ENCODE results near the gene CYP3A5.
"Not testable (repeated sequence)": the region's sequence is repeated elsewhere in the genome, so short reads cannot be mapped to it uniquely, and the experiment has no call there.

The CYP3A5 gene

DNA sequence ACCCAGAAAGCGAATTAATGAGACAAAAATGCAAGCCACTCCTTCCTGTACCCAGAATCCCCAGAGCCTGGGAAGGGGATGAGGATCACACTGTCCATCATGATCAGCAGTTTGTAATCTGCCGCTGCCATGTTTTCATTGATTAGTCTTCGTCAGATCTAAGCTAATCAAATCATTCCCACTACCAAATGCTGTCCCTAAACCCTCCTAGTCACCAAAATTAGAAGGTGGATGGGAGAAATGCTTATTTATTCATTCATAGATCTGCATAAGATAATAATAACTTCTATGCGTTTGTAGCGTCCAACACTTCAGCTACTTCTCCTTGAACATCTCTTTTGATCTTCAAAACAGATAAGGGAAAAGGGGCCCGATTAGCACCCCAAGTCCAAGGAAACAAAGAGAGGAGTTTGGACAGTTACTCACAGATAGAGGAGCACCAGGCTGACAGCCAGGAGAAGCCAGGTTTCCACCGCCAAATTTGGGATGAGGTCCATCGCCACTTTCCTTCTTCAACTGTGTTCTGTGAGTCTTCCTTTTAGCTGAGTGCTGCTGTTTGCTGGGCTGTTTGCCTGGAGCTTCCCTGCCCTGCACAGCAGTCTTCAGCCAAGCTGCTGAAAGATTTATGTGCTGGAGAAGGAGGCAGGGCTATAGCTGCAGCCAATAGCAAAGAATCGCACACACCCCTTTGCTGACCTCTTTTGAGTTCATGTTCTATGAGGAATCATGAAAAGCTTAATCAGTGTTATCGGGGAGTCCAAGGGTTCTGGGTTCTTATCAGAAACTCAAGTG is at the start of gene CYP3A5:
Gene CYP3A5, minus strand, starts transcription at position 597 of the 792 bp plus-strand sequence. Its CDS starts 100 bp downstream, at position 497.
- DNase-seq: no peak

DNA sequence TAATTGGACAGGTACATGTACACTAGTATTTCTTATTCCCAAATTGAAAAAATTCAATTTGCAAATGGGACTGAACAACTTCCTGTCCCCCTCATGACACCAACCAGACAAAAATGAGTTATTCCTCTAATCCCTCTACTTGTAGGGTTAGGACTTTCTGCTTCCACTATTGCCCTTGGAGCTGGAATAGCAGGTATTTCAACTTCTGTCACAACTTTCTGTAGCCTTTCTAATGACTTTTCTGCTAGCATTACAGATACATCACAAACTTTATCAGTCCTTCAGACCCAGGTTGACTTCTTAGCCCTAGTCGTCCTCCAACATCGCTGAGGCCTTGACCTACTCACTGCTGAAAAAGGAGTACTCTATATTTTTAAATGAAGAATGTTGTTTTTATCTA is 48.8 kb upstream of the CYP3A5 start:
- DNase-seq: no peak

DNA sequence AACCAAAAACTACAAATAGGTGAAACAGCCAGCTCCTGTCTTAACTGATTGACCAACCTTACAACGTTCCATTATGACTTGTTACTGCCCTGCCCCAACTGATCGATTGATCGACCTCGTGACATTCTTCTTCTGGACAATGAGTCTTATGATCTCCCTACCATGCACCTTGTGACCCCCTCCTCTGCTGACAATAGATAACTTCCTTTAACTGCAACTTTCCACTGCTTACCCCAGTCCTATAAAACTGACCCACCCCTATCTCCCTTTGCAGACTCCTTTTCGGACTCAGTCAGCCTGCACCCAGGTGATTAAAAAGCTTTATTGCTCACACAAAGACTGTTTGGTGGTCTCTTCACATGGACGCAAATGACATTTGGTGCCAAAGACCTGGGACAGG is 43.4 kb upstream of the CYP3A5 start:
- DNase-seq: not testable (repeated sequence)

DNA sequence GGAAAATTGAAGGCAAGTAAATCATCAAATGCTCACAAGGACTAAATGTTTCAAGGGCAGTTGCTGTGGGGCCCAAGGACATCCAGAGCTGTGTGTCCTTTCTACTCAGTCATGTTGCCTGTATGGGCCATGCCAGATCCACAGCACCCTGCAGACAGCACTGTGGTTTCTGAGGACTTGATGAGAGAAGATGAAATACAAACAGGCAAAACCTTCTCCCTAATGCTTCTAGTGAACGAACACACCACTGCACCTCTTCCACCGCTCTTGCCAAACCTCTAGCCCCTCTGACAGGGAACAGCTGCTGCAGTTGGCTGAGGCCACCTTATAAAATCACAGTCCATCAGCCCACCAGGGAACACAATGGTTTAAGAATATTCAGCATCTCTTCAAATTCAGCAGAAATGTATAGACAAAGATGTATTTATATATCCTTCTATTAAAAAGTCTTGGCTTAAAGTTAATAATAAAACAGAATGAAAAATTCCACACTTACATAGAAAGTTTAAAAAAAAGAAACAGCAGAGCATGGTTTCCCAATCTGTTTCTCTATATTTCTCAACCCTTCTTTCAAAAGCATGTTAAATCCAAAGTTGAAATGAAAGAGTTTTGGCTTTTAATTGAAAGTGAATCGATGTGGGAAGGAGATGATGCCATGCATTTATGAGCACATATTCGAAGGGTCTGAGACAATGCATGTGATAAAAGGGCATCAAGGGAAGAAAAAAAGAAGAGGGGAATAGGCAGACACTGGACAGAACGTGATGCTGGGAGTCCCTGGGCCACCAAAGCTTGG is 41.2 kb upstream of the CYP3A5 start:
- no peak for DNase-seq

DNA sequence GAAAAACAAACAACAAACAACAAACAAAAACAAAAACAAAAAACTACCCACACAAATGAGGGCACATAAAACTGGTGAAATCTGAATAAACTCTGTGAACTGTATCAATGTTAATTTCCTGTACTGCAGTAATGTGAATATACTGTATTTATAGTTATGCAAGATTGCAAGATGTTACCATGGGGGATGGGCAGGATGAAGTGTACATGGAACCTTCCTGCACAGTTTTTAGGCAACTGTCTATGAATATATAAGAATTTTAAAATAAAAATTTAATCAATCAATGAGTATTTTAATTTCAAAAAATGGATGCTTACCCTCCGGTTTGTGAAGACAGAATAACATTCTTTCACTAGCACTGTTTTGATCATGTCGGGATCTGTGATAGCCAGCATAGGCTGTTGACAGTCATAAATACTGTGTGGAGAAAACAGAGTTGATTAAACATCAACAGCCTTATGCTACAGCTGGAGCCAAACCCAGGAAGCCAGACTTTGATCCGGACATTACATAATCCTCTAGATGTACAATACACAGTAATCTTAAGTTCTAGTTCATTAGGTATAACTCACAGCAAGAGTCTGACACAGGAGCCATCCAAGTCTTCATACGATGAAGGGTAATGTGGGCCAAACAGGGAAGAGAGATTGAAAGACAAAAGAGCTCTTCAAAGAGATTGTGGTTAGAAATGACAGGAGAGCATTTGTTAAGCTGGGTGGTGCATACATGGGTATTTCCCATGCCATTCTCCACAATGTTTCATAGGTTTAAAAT is 40.4 kb upstream of the CYP3A5 start:
- no peak for DNase-seq

DNA sequence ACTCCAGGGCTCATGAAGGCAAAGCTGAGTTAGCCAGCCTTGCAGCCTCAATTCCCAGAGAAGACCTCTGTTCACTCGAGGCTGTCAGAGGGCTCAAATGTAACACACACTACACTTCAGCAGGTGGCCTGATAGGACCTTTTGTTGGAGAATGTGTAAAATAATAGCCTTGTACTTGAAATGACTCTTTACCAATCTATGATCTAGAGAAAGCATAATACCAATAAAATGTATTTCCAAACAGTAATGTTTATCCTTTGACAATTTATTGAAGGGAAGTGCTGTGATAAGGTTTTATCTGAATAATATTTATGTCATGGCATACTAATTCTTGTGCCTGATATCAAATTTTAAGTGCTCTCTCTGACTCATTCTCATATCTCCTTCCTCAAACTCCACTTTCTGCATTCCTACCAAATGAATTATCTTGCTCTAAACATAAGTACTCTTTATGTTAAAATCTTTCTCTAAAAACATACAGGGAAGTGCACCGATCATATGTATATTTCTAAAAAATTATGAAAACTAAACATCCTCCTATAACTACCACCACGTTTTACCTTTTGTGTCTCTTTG is 34.3 kb upstream of the CYP3A5 start:
- DNase-seq: no peak

DNA sequence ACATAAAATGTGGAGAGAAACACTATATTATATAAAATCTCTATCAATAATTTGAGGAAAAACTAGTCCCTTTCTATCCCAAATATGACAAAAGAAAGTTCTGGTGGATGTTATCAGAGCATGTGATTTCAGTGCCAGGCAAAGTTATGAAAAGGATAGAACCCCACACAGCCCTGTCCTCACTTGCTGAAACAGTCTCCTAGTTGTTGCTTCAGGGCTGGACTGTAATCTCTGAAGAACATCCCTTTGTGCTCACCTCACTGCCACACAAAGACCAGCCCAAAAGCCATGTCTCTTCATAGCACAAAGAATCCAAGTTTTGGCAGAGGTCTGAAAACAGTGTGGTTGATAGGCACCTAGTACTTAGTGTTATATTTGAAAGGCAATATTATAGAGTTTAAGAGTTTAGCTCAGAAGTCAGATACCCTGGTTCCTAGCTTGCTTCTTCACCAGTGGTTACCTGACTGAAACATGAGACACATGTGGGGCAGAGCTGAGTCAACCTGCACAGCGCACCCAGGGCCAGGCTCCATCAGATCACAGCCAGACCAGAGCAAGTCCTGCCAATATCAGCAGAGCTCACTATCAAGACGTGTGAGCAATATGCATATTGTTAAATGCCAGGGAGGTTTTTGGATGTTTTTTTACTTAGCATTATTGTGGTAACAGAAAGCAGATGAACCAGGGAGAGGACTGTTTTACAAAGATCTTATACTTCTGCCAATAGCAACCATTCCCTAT is 30.2 kb upstream of the CYP3A5 start:
- DNase-seq: no peak

GRCh38 chr7:99709260-99709659 is 29.5 kb upstream of the CYP3A5 start:
- DNase-seq: no peak

DNA sequence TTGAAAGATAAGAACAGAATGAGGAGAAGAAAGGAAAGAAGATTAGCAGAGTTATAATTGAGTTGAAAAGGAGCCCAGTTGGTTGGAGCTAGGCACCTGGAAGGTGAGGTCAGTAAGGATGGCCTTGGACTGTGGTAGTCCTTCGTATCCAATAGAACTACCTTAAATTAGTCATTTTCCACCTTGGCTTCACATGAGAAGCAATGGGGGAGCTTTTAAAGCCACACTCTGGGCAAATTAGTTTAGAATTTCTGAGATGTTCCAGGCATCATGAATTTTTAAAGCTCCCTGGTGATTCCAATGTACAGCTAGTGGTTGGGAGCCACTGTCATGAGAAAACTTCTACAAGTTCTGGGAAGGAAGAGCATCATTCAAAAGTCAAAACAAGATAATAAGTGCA is 27.3 kb upstream of the CYP3A5 start:
- DNase-seq: peak in 1 of 2 experiments; percentile 18

DNA sequence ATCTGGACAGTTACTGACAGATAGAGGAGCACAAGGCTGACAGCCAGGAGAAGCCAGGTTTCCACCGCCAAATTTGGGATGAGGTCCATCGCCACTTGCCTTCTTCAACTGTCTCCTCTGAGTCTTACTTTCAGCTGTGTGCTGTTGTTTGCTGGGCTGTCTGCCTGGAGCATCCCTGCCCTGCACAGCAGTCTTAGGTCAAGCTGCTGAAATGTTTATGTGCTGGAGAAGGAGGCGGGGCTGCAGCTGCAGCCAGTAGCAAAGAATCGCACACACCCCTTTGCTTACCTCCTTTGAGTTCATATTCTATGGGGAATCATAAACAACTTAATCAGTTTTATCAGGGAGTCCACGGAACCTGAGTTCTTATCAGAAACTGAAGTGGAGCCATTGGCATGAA is 20.1 kb upstream of the CYP3A5 start:
- DNase-seq: no peak

DNA sequence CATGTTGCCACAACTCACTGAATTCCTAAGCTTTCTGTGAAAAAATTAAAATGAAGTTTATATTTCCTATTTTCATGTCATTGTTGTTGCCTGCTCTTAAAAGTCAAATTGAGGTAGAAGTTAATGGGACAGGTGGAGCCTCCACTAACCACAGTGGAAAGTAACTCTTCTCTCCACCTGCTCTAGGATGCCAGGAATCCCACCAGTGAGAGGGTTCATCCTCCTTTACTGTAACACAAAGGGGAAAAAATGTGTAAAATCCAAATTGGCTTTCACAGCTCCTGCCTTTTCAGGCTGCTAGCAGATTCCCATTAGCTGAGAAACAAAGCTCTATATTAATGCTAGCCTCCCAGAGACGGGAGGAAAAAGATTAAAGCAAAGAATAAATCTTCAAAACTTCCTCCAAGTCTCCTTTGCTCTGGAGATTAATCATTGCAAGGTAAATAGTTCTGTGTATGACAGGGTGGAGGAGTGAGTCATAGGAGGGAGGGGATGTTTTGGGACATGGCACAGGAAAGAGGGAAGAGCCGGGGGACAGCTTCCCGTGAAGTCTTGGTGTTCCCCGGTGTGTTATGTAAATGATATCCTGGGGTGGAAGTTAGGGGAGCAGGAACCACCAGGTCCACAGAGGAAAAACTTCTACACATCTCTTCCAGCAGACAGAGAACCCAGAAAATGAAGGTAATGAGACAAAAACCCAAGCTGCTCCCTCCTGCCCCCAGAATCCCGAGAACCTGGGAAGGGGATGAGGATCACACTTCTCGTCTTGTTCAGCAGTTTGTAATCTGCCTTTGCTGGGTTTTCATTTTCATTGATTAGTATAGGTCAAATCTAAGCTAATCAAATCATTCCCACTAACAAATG is 19.3 kb upstream of the CYP3A5 start:
- DNase-seq: peak in 1 of 2 experiments; percentile 5

DNA sequence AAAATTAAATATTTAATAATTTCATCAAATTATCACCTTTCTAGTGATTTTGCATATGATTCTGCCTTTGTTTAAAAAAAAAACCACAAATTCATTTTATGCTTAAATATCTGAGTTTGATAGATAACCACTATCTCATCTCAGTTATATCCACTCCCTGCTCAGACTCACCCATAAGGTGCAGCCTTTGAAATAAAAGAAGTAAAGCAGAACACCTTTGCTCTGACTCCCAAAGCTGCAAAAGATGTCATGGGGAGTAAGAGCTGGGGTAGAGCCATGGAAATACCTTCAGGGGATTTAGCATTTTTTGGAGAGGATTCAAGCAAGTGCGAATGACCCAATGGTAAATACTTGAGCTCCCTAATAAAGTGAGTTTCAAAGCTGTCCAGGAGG is 15.1 kb upstream of the CYP3A5 start:
- no peak for DNase-seq

GRCh38 chr7:99694201-99694911 is 14.6 kb upstream of the CYP3A5 start:
- DNase-seq: no peak

GRCh38 chr7:99693427-99694200 is 13.8 kb upstream of the CYP3A5 start:
- no peak for DNase-seq

DNA sequence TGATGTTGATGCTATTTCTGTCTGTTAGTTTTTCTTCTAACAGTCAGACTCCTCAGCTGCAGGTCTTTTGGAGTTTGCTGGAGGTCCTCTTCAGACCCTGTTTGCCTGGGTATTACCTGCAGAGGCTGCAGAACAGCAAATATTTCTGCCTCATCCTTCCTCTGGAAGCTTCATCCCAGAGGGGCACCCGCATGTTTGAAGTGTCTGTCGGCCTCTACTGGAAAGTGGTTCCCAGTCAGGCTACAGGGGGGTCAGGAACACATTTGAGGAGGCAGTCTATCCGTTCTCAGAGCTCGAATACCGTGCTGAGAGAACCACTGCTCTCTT is 13.3 kb upstream of the CYP3A5 start:
- no peak for DNase-seq

DNA sequence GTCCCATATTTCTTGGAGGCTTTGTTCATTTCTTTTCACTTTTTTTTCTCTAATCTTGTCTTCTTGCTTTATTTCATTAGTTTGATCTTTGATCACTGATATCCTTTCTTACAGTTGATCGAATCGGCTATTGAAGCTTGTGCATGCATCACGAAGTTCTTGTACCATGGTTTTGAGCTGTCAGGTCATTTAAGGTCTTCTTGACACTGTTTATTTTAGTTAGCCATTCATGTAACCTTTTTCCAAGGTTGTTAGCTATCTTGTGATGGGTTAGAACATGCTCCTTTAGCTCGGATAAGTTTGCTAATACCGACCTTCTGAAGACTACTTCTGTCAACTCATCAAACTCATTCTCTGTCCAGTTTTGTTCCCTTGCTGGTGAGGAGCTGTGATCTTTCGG is 12.8 kb upstream of the CYP3A5 start:
- DNase-seq: not testable (repeated sequence)

DNA sequence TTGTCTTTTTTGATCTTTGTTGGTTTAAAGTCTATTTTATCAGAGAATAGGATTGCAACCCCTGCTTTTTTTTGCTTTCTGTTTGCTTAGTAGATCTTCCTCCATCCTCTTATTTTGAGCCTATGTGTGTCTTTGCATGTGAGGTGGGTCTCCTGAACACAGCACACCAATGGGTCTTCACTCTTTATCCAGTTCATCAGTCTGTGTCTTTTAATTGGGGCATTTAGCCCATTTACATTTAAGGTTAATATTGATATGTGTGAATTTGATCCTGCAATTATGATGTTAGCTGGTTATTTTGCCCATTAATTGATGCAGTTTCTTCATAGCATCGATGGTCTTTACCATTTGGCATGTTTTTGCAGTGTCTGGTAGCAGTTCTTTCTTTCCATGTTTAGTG is 11.9 kb upstream of the CYP3A5 start:
- not testable (repeated sequence) for DNase-seq

- not testable (repeated sequence) for DNase-seq
Observed at GRCh38 chr7:99690918-99691317, 11.1 kb upstream of the CYP3A5 start.

DNA sequence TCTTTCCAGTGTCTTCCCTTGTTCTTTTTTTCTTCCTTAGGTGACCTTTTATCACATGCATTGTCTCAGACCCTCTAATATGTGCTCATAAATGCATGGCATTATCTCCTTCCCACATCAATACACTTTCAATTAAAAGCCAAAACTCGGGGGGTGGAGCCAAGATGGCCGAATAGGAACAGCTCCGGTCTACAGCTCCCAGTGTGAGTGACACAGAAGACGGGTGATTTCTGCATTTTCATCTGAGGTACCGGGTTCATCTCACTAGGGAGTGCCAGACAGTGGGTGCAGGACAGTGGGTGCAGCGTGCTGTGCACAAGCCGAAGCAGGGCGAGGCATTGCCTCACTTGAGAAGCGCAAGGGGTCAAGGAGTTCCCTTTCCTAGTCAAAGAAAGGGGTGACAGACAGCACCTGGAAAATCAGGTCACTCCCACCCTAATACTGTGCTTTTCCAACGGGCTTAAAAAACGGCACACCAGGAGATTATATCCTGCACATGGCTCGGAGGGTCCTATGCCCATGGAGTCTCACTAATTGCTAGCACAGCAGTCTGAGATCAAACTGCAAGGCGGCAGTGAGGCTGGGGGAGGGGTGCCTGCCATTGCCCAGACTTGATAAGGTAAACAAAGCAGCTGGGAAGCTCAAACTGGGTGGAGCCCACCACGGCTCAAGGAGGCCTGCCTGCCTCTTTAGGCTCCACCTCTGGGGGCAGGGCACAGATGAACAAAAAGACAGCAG is 6.2 kb upstream of the CYP3A5 start:
- not testable (repeated sequence) for DNase-seq
